Measurements from ENCODE around the gene GRK5.
"Not testable (repeated sequence)": the region's sequence is repeated elsewhere in the genome, so short reads cannot be mapped to it uniquely, and the experiment has no call there.

The GRK5 gene

GRCh38 chr10:119274519-119275045 is 67.2 kb downstream of the GRK5 start:
- DNase-seq (ENCODE audit: low read depth): no peak

GRCh38 chr10:119275085-119275484 is 67.7 kb downstream of the GRK5 start:
- no peak for DNase-seq (ENCODE audit: low read depth)

GRCh38 chr10:119276194-119276593 is 68.8 kb downstream of the GRK5 start:
- not testable (repeated sequence) for DNase-seq (ENCODE audit: low read depth)

- DNase-seq (ENCODE audit: low read depth): no peak
Measured at GRCh38 chr10:119278126-119278709, 70.8 kb downstream of the GRK5 start.

- DNase-seq (ENCODE audit: low read depth): no peak
Measured at GRCh38 chr10:119279441-119279840, 72.1 kb downstream of the GRK5 start.

- DNase-seq (ENCODE audit: low read depth): no peak
Measured at GRCh38 chr10:119281581-119282071, 74.3 kb downstream of the GRK5 start.

- DNase-seq (ENCODE audit: low read depth): no peak
Measured at GRCh38 chr10:119282446-119282845, 75.1 kb downstream of the GRK5 start.

GRCh38 chr10:119283387-119283786 is 76.0 kb downstream of the GRK5 start:
- DNase-seq (ENCODE audit: low read depth): no peak

- no peak for DNase-seq (ENCODE audit: low read depth)
Measured at GRCh38 chr10:119283818-119284217, 76.4 kb downstream of the GRK5 start.

- DNase-seq (ENCODE audit: low read depth): no peak
Measured at GRCh38 chr10:119284679-119285096, 77.3 kb downstream of the GRK5 start.

- no peak for DNase-seq (ENCODE audit: low read depth)
Measured at GRCh38 chr10:119285495-119286267, 78.3 kb downstream of the GRK5 start.

GRCh38 chr10:119286516-119286915 is 79.1 kb downstream of the GRK5 start:
- DNase-seq (ENCODE audit: low read depth): no peak

GRCh38 chr10:119286983-119287633 is 79.7 kb downstream of the GRK5 start:
- no peak for DNase-seq (ENCODE audit: low read depth)

GRCh38 chr10:119288574-119289001 is 81.2 kb downstream of the GRK5 start:
- DNase-seq (ENCODE audit: low read depth): no peak

GRCh38 chr10:119289227-119289920 is 82.0 kb downstream of the GRK5 start:
- DNase-seq (ENCODE audit: low read depth): no peak

GRCh38 chr10:119290301-119291048 is 83.1 kb downstream of the GRK5 start:
- DNase-seq (ENCODE audit: low read depth): no peak

- DNase-seq (ENCODE audit: low read depth): no peak
Measured at GRCh38 chr10:119291223-119291900, 84.0 kb downstream of the GRK5 start.

GRCh38 chr10:119292968-119293760 is 85.8 kb downstream of the GRK5 start:
- DNase-seq (ENCODE audit: low read depth): no peak

GRCh38 chr10:119296703-119297102 is 89.3 kb downstream of the GRK5 start:
- no peak for DNase-seq (ENCODE audit: low read depth)
